Adipose tissue (tissue), 3 donors: ENCODE measurements around the gene GEMIN5. TPM values are rescaled to one million over a fixed set of nuclear protein-coding genes. Genes with fewer than 3 reads are reported as not detected.
A peak's percentile ranks its signal among the peaks of the same experiment; 100 is the strongest.

ENCODE experiments used
- H3K27ac ChIP-seq: one replicate; pipeline ENCODE4 v1.5.1; 2013; ENCODE audit warnings: low read depth, low read length
- WGBS, 3 donors: extraction: QIAGEN DNeasy Blood & Tissue Kit; methylation state at CpG; one replicate each; pipeline ENCODE4 v1.1.7; 2013; 5-methylcytosine and 5-hydroxymethylcytosine counted together
- polyA plus RNA-seq, 3 donors: library from polyadenylated mRNA; stranded (reverse); fragments of 200-250 nt; gene quantifications; one replicate each; pipeline ENCODE4 v1.2.3, GENCODE V29; 2013
- donor health status: healthy with polysubstance abuse.
- donor health status: Bipolar disorder and iron deficiency.
- donor health status: healthy.

Gene GEMIN5
- polyA plus RNA-seq, 3 donors = 2.7 to 9.4 (median 6.0) TPM

DNA sequence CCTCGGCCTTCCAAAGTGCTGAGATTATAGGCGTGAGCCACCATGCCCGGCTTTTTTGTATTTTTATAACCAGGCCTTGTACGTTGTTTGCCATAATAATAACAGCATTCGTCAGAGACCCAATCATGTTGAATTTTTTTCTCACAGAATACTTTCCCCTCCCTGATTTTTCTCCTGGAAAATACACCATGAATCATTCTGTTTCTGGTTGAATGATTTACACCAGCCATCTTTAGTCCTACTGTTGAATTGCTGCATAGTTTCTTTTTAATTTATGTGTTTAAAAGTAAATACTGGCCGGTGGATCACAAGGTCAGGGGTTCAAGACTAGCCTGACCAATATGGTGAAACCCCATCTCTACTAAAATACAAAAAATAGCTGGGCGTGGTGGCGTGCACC is 76.1 kb downstream of the GEMIN5 start:
- 76 to 89% (median 87%) methylated on average over 8 of the region's 8 CpGs for WGBS, 3 donors
- H3K27ac ChIP-seq = no peak overlapping the region

GRCh38 chr5:154860765-154861164 is 77.2 kb downstream of the GEMIN5 start:
- 24 to 57% (median 24%) methylated on average over 4 of the region's 4 CpGs for WGBS, 3 donors
- no peak overlapping the region for H3K27ac ChIP-seq

DNA sequence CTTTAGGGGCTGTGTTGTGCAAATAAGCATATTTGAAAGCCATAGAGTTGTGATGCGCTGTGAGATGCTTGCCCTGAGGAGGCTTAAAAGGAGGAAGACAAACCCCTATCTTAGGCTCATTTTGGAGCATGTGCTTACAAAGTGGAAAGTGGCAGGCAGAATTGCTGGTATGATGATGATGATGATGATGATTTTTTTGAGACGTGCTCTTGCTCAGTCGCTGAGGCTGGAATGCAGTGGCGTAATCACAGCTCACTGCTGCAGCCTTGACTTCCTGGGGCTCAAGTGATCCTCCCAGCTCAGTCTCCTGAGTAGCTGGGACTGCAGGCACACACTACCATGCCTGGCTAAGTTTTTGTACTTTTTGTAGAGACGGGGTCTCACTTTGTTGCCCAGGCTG is 77.9 kb downstream of the GEMIN5 start:
- H3K27ac ChIP-seq = no peak overlapping the region
- WGBS, 3 donors = 18 to 37% (median 32%) methylated on average over 5 of the region's 5 CpGs

DNA sequence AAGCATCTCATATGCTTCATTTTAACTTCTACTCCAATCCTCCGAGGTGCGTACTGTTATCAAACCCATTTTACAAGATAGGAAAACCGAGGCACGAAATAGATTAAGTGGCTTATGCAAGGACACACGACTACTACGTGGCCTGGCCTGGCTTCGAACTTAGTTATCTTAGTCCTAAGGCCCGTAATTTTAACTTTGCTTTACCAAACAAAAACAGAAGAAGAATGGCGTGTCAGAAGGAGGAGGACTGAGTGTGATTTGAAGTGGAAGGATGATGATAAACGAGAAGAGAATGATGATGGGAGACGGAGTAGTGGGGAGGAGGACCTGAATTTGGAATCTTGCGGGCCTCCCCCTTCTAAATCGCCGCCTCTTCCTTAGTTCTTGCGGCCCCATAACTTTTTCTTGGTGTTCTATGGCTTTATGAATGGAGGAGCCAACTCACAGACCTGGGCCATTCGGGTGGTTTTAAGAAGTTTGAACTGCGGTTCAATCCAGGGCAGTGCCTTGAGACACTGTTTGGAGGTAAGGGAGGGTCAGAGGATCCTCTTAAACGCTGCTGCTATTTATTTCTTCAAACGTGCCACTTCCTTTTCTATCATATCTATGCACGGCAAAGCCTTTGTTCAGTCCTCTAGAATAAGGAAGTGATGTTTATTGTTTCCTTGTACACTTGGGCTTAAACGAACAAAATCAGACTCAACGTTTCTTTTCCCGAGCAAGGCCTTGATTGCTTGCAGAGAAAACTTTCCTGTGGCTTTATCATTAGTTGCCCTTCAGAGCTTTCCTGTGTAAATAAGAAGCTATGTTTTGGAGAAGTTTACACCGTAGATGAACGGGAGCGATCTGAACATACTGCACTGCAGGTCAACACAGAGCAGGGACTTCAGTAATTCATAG is 78.8 kb downstream of the GEMIN5 start:
- H3K27ac ChIP-seq = peak overlapping the region; percentile 93
- 0 to 1% (median 1%) methylated on average over 26 of the region's 26 CpGs for WGBS, 3 donors

GRCh38 chr5:154858297-154858971 is 79.6 kb downstream of the GEMIN5 start, which contains the start of gene CNOT8:
Gene CNOT8, plus strand, starts transcription at chr5:154858627. Its CDS starts 4,652 bp downstream, at chr5:154863279.
- H3K27ac ChIP-seq = peak within 1 kb of the TSS; percentile 93
- 0 to 1% (median 0%) methylated on average over 61 to 65 of the region's 65 CpGs for WGBS, 3 donors

DNA sequence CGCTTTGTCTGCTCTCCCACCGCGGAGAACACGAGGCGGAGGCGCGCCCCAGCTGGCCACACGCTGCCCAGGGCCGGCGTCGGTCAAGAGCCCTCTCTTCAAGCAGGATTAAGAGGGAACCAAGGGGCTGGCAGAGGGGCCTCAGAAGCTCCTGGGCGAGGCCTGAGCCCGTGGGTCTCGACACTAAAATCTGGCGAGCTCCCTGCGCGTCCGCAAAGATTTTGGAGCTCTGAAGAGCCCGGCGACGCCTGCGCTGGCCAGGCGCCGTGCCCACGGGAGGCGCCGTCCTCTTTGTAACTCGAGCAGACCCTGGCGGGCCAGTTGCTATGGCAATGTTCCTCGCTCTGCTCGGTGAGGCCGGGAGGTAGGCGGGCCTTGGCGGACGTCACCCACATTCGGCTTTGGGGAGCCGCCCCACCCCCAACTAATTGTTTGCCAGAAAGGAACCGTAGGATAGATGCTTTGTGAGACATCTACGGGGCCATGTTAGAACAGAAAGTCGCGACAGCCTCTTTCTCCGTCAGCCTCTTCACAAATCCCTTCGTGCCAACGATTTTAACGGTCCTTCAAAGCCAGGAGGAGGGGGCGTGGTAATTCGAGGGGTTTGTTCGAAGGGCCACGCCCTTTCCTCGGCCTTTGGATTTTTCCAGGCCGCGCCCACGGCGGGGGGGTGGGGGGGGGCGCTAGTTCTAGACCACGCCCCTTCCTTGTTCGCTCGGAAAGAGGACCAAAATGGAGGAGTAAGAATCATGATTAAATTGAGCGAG is 80.3 kb downstream of the GEMIN5 start:
- 0% methylated on average over 58 to 59 of the region's 59 CpGs for WGBS, 3 donors

GRCh38 chr5:154851351-154851750 is 86.7 kb downstream of the GEMIN5 start:
- no peak overlapping the region for H3K27ac ChIP-seq
- WGBS, 3 donors = 88 to 92% (median 90%) methylated on average over 3 of the region's 3 CpGs

More for the DNA sequence above, 80.3 kb downstream of the GEMIN5 start:
- H3K27ac ChIP-seq = peak overlapping the region; percentile 89

- no peak within 1 kb of the TSS for H3K27ac ChIP-seq
- 7 to 14% (median 8%) methylated on average over 11 of the region's 11 CpGs for WGBS, 3 donors
Measured at GRCh38 chr5:154850255-154851062, 87.6 kb downstream of the GEMIN5 start, which contains the start of gene FAXDC2. Gene FAXDC2, minus strand, starts transcription at chr5:154850603. Its CDS starts 12,425 bp downstream, at chr5:154838178.

DNA sequence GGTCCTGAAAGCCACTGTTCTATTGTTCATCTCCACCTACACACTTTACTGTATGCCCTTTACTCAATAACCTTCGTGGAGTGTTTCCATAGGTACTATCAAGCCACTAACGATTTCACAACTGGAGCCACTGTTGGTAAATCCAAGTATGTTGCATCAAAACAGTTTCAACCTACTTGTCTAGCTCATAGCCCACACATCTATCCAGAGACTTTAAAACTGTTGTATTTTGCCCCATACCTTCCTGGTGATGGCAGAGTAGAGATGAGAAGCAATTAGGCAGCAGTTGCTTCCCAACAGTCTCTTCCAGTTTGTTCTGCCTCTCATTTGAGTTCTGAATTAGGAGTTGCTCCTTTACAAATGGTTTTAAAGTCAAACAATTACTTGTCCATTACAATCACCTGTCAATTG is 88.2 kb downstream of the GEMIN5 start:
- H3K27ac ChIP-seq = no peak overlapping the region
- 13 to 21% (median 17%) methylated on average over 2 of the region's 2 CpGs for WGBS, 3 donors

- WGBS, 3 donors = 53 to 76% (median 69%) methylated on average over 6 of the region's 6 CpGs
- no peak overlapping the region for H3K27ac ChIP-seq
Measured at GRCh38 chr5:154849264-154849785, 88.7 kb downstream of the GEMIN5 start.

DNA sequence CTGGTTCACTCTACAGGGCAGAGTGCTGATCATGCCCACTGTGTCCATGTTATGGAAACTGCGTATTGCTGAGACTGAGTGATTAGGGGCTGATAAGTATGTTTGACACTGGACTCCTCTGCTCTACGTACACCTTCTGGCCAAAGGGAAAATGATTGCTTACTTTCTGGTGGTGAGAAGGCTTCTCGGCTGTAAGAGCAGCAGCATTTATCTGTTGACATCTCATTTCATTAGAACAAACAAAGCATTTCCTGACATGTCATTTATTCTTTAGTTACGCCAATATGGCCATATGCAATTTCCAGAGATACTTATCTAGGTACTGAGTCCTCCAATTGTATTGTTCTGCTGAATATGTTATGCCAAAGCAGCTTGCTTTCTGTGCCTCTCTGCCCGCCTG is 93.2 kb downstream of the GEMIN5 start:
- 54 to 82% (median 82%) methylated on average over 5 of the region's 5 CpGs for WGBS, 3 donors
- no peak overlapping the region for H3K27ac ChIP-seq

DNA sequence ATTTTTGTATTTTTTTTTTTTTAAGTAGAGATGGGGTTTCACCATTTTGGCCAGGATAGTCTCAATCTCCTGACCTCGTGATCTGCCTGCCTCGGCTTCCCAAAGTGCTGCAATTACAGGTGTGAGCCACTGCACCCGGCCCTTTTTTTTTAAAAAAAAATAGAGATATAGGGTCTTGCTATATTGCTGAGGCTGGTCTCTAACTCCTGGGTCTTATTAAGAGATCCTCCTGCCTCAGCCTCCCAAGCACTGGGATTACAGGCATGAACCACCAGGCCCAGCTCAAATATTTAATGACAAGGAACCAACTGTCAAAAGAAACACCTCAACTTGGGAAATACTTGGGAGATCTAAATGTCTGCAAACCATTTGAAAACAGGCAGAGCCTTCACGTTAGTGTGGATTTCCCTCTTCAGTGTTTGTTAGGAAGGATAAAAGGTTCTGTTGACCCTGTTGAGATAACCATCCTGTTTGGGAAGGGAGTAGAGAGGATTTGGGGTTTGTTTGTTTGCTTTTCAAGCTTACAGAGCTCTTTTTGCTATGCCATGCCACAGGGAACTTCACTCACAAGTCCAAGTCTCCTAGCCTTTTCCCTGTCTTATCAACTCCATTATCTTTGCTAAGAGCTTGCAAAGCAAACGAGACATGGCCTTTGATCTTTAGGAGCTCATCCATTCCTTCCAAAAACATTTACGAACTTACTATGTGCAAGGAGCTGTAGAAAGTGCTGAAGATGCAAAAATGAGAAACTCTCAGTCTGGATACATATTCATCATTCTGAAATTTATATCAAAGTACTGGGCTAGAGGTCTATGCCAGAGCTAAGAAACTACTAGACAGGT is 95.1 kb downstream of the GEMIN5 start:
- WGBS, 3 donors = 76 to 89% (median 89%) methylated on average over 6 of the region's 6 CpGs
- H3K27ac ChIP-seq = no peak overlapping the region

DNA sequence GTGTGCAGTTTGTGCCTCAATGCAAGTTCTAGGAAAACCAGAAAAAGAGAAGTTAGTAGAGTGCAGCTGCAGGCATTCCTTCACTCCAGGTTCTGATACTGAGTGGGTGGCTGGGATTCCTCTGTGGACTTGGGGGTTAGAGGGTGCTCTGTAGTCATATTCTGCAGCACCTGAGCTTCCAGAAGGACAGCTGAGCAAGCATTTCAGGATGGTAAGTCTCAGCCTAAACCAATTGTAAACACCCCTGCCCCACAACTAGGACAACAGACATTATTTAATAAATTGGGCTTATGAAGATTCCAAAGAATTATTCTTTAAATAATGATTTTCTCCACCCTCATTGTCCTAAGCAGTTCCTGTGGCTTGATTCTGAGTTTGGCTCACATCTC is 96.7 kb downstream of the GEMIN5 start:
- no peak overlapping the region for H3K27ac ChIP-seq

- H3K27ac ChIP-seq = no peak overlapping the region
- 76 to 83% (median 80%) methylated on average over 6 of the region's 6 CpGs for WGBS, 3 donors
Measured at GRCh38 chr5:154840435-154841272, 97.4 kb downstream of the GEMIN5 start.
